ENCODE results near the gene SLC41A3. TPM values are rescaled to one million over a fixed set of nuclear protein-coding genes. Genes with fewer than 3 reads are reported as not detected.
"Not testable (repeated sequence)": the region's sequence is repeated elsewhere in the genome, so short reads cannot be mapped to it uniquely, and the experiment has no call there.

Gene SLC41A3
- total and polyA plus RNA-seq, 2 of the 4 experiments (the other 2 are of a cell fraction) = 30.5 to 43.5 TPM

DNA sequence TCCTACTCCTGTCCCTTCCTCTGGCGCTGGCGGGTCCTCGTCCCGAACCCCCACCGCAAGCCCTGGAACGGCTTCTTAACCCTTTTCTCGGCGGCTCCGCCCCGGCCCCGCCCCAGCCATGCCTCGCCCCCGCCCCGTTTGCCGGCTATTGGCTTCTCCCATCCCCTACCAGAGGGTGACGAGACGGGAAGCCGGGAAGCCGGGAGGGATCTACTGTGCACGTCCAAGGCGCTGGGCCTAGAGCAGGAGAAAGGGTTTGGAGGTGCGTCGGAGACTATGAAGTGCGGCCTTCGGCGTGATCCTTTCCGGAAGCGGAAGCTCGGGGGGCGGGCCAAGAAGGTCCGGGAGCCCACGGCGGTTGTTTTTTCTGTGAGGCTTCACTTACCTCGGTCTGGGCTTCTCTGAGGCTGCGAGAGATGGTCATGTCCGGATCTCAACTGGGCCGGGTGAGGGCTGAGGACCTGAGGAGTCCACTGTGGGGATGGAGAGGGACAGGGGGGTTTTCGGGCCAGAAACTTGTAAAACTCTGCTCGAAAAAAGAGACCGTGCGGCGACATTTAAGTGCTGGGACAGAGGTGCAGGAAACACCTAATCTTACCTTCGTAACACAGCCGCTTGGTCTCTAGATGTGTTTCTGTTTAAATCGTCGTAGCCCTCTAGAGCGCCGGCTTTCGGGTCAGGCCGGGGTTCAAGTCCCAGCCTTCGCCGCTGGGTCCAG is 93.5 kb downstream of the SLC41A3 start (continued):
- no peak for TF ChIP-seq CHD1 (IDR thresholded peaks at IDR 0.05; ENCODE audit: low read depth, low read length)

GRCh38 chr3:125984951-125985350 is 99.0 kb downstream of the SLC41A3 start:
- dilution Hi-C loops (cut with HindIII; ENCODE audit: low sequenced_read_pairs, unreplicated experiment); H3K4me1 ChIP-seq (ENCODE audit: control insufficient read depth, insufficient read depth, low read length); H3K36me3 ChIP-seq (ENCODE audit: control insufficient read depth, insufficient read depth, low read length); ATAC-seq (ENCODE audit: low read depth); H2AK5ac ChIP-seq (ENCODE audit: low read depth, low read length); BruUV-seq (replicated peaks); H3K27ac ChIP-seq (ENCODE audit: insufficient read depth, low read length); H3K18ac ChIP-seq (ENCODE audit: low read depth, low read length); H2AFZ ChIP-seq (replicated peaks; ENCODE audit: low read length, poor library complexity); H2BK5ac ChIP-seq (ENCODE audit: low read depth, low read length, poor library complexity, severe bottlenecking); H2AK9ac ChIP-seq (replicated peaks; ENCODE audit: low read depth, low read length, poor library complexity); H3K4ac ChIP-seq (ENCODE audit: low read depth, low read length); H4K91ac ChIP-seq (ENCODE audit: insufficient read depth, low read depth, low read length); CTCF ChIA-PET; H3K9ac ChIP-seq (ENCODE audit: low read depth, low read length); H3K23ac ChIP-seq (ENCODE audit: low read depth, low read length); in situ Hi-C loops (cut with MboI; ENCODE audit: low sequenced_read_pairs); DNase-seq; H4K8ac ChIP-seq (ENCODE audit: low read depth in 2 of 2, low read length in 2 of 2); H2BK20ac ChIP-seq (ENCODE audit: low read depth, low read length); POLR2A ChIA-PET (ENCODE audit: unreplicated experiment); H3K9me1 ChIP-seq (ENCODE audit: insufficient read depth, low read length); H3K9me3 ChIP-seq (ENCODE audit: control insufficient read depth, insufficient read depth, low read length); H2BK120ac ChIP-seq (ENCODE audit: low read depth, low read length); H3K14ac ChIP-seq (replicated peaks; ENCODE audit: low read depth, low read length); H4K5ac ChIP-seq (ENCODE audit: low read depth, low read length); H2BK15ac ChIP-seq (ENCODE audit: low read depth, low read length); H3K79me1 ChIP-seq (ENCODE audit: low read depth in 1 of 2, low read length in 2 of 2); intact Hi-C loops (cut with micrococcal nuclease); H3K4me2 ChIP-seq (ENCODE audit: low read depth, low read length); H3K4me3 ChIP-seq (ENCODE audit: insufficient read depth, low read depth, low read length); H3K56ac ChIP-seq (ENCODE audit: extremely low read depth, insufficient read depth, low read length); H4K20me1 ChIP-seq (ENCODE audit: insufficient read depth, low read length): not testable (repeated sequence)
- WGBS, 2 experiments (ENCODE audit: extremely low coverage in 2 of 2, insufficient read length in 1 of 2) = no CpG with 5 or more reads among the region's 2 CpGs
- H3K27me3 ChIP-seq (ENCODE audit: control insufficient read depth, insufficient read depth, low read length) = peaks cover 16% of the 10 kb centered on the region

GRCh38 chr3:125977104-125977503 is 106.8 kb downstream of the SLC41A3 start:
- H3K4me3 ChIP-seq (ENCODE audit: insufficient read depth, low read depth, low read length); H4K91ac ChIP-seq (ENCODE audit: insufficient read depth, low read depth, low read length); in situ Hi-C loops (cut with MboI; ENCODE audit: low sequenced_read_pairs); H2BK120ac ChIP-seq (ENCODE audit: low read depth, low read length); H3K9me1 ChIP-seq (ENCODE audit: insufficient read depth, low read length); BruUV-seq (replicated peaks); H3K27ac ChIP-seq (ENCODE audit: insufficient read depth, low read length); intact Hi-C loops (cut with micrococcal nuclease); H2AK5ac ChIP-seq (ENCODE audit: low read depth, low read length); H3K4ac ChIP-seq (ENCODE audit: low read depth, low read length); H4K5ac ChIP-seq (ENCODE audit: low read depth, low read length); H2BK20ac ChIP-seq (ENCODE audit: low read depth, low read length); H3K4me2 ChIP-seq (ENCODE audit: low read depth, low read length); dilution Hi-C loops (cut with HindIII; ENCODE audit: low sequenced_read_pairs, unreplicated experiment); H2AK9ac ChIP-seq (replicated peaks; ENCODE audit: low read depth, low read length, poor library complexity); H3K9me3 ChIP-seq (ENCODE audit: control insufficient read depth, insufficient read depth, low read length); H3K14ac ChIP-seq (replicated peaks; ENCODE audit: low read depth, low read length); H4K20me1 ChIP-seq (ENCODE audit: insufficient read depth, low read length); H3K23ac ChIP-seq (ENCODE audit: low read depth, low read length); H2BK5ac ChIP-seq (ENCODE audit: low read depth, low read length, poor library complexity, severe bottlenecking); H3K9ac ChIP-seq (ENCODE audit: low read depth, low read length); H4K8ac ChIP-seq (ENCODE audit: low read depth in 2 of 2, low read length in 2 of 2); ATAC-seq (ENCODE audit: low read depth); POLR2A ChIA-PET (ENCODE audit: unreplicated experiment); H2BK15ac ChIP-seq (ENCODE audit: low read depth, low read length); H2AFZ ChIP-seq (replicated peaks; ENCODE audit: low read length, poor library complexity); H3K56ac ChIP-seq (ENCODE audit: extremely low read depth, insufficient read depth, low read length); H3K79me1 ChIP-seq (ENCODE audit: low read depth in 1 of 2, low read length in 2 of 2); CTCF ChIA-PET; DNase-seq; H3K18ac ChIP-seq (ENCODE audit: low read depth, low read length); H3K4me1 ChIP-seq (ENCODE audit: control insufficient read depth, insufficient read depth, low read length); H3K36me3 ChIP-seq (ENCODE audit: control insufficient read depth, insufficient read depth, low read length): not testable (repeated sequence)
- no CpG with 5 or more reads among the region's 7 CpGs for WGBS, 2 experiments (ENCODE audit: extremely low coverage in 2 of 2, insufficient read length in 1 of 2)
- peaks cover 23% of the 10 kb centered on the region for H3K27me3 ChIP-seq (ENCODE audit: control insufficient read depth, insufficient read depth, low read length)

Measured in IMR-90 (cell line).